SK-N-SH treated with all-trans-retinoic acid at 6 μM for 48 hours (cell line): ENCODE data around the gene AP3D1.

ENCODE experiments used
- TOX ChIP-seq: fragments of 250-450 bp; sonication (Bioruptor Pico); IDR thresholded peaks from 2 replicates; pipeline ENCODE4 v1.8.0; 2021; ENCODE audit warnings: mild to moderate bottlenecking, moderate library complexity, borderline replicate concordance
- TF ChIP-seq, protein P1 (sequence below): fragments of 250-450 bp; sonication (Bioruptor Pico); IDR thresholded peaks from 2 replicates; pipeline ENCODE4 v1.5.1; 2021; ENCODE audit warnings: mild to moderate bottlenecking, moderate library complexity

DNA sequence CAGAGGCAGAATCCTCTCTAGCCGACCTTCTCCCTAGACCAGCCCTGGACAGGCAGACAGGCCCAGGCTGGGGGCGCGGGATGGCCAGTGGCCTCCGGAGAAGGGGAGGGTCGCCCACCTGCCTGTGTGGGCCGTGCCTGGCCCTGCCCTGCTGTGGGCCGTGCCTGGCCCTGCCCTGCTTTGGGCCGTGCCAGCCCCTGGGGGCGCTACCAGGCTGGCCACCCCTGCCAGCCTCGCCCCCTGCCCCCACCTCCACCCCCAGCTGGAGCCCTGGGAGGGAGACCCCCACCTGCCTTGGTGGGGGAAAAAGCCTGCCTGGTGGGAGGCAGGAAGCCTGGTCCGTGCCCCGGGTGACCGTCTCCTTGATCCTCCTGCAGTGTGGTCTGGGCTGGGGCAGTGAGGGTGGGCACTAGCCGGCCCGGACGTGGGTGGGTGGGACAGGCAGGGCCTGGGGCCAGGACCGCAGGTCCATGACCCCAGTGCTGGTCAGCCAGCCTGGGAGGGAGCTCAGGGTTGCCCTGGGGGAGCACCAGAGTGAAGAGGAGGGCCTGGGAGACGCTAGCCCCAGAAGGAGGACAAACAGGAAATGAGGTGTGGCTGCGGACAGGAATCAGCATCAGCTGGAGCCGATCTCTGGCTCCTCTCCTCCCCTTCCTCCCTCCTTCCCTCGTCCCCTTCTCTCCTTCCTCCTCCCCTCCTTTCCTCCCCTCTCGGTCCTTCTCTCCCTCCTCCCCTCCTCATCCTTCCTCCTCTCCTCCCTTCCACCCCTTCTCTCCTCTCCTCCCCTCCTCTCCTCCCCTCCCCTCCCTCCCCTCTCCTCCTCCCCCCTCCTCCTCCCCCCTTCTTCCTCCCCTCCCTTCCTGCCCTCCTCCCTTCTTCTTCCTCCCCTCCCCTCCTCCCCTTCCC lies 95.2 kb downstream of the AP3D1 start:
- TF ChIP-seq, protein P1, sequence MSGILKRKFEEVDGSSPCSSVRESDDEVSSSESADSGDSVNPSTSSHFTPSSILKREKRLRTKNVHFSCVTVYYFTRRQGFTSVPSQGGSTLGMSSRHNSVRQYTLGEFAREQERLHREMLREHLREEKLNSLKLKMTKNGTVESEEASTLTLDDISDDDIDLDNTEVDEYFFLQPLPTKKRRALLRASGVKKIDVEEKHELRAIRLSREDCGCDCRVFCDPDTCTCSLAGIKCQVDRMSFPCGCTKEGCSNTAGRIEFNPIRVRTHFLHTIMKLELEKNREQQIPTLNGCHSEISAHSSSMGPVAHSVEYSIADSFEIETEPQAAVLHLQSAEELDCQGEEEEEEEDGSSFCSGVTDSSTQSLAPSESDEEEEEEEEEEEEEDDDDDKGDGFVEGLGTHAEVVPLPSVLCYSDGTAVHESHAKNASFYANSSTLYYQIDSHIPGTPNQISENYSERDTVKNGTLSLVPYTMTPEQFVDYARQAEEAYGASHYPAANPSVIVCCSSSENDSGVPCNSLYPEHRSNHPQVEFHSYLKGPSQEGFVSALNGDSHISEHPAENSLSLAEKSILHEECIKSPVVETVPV = no peak
- no peak for TF ChIP-seq TOX (CRISPR knock-in tag)
